Measurements from ENCODE around the gene KANSL1L. TPM values are rescaled to one million over a fixed set of nuclear protein-coding genes. Genes with fewer than 3 reads are reported as not detected.
A peak's percentile ranks its signal among the peaks of the same experiment; 100 is the strongest.
"Not testable (repeated sequence)": the region's sequence is repeated elsewhere in the genome, so short reads cannot be mapped to it uniquely, and the experiment has no call there.

KANSL1L gene, protein sequence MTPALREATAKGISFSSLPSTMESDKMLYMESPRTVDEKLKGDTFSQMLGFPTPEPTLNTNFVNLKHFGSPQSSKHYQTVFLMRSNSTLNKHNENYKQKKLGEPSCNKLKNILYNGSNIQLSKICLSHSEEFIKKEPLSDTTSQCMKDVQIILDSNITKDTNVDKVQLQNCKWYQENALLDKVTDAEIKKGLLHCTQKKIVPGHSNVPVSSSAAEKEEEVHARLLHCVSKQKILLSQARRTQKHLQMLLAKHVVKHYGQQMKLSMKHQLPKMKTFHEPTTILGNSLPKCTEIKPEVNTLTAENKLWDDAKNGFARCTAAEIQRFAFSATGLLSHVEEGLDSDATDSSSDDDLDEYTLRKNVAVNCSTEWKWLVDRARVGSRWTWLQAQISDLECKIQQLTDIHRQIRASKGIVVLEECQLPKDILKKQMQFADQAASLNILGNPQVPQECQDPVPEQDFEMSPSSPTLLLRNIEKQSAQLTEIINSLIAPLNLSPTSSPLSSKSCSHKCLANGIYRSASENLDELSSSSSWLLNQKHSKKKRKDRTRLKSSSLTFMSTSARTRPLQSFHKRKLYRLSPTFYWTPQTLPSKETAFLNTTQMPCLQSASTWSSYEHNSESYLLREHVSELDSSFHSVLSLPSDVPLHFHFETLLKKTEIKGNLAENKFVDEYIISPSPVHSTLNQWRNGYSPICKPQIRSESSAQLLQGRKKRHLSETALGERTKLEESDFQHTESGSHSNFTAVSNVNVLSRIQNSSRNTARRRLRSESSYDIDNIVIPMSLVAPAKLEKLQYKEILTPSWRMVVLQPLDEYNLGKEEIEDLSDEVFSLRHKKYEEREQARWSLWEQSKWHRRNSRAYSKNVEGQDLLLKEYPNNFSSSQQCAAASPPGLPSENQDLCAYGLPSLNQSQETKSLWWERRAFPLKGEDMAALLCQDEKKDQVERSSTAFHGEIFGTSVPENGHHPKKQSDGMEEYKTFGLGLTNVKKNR
- 58.3 TPM for total RNA-seq

- DNase-seq (ENCODE audit: low spot score) = peak; percentile 99
Observed at GRCh38 chr2:210171309-210172218, at the start of gene KANSL1L. Gene KANSL1L, minus strand, starts transcription at chr2:210171409. Its CDS starts 16,827 bp downstream, at chr2:210154582.

DNA sequence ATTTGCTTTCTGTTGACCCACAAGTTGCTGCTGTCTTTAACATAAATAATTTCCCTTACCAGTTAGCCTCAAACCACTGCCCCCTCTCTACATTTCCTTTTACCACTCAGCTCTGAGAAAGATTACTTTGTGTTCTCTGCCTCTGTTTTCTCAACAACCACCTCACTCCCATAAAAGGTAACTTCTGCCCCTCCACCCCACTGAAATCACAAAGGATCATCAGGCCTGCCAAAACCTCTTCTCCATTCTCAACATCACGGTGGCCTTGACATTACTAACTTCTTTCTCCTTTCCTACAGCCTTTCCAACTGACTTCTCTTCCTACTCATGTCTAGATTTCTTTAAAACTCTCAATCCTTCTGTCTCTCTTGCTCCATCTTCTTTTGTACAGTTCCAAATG, 43.9 kb upstream of the KANSL1L start:
- no peak for DNase-seq (ENCODE audit: low spot score)

DNA sequence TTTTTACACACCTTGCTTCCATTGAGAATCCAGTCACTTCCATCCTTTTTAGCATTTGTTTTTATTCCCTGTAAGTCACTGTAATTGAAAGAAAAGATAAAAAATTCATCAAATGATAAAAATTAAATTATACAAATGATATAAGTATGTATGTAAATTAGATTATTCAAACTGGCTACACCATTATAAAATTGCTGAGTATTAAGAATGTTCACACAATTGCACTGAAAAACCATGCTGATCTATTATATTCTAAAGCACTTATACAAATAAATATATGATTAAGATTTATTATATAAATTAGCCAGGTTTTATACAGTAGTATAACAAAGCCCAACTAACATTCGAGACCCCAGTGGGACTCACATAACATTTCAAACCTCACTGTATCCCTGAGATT, 39.0 kb upstream of the KANSL1L start:
- no peak for DNase-seq (ENCODE audit: low spot score)

DNA sequence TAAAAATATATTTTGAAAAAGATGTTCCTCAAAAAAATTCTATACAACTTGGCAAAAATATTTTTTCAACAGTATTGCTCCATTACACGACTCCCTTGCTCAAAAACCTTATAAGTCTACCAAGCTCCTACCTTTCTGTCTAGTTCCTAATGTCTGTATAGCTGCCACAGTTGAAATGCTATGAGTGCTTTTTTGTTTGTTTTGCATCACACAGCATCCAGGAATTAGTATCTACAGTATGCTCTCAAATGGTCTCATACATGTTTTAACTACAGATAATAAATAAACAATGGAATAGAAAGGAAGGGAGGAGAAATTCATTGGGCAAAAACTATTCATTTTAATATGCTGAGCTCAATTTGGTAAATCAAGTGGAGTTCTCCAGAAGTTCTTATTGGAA, 36.7 kb upstream of the KANSL1L start:
- DNase-seq (ENCODE audit: low spot score) = no peak

GRCh38 chr2:210203558-210203957, 32.3 kb upstream of the KANSL1L start:
- DNase-seq (ENCODE audit: low spot score) = no peak

- DNase-seq (ENCODE audit: low spot score) = no peak
Observed at GRCh38 chr2:210203147-210203546, 31.9 kb upstream of the KANSL1L start.

DNA sequence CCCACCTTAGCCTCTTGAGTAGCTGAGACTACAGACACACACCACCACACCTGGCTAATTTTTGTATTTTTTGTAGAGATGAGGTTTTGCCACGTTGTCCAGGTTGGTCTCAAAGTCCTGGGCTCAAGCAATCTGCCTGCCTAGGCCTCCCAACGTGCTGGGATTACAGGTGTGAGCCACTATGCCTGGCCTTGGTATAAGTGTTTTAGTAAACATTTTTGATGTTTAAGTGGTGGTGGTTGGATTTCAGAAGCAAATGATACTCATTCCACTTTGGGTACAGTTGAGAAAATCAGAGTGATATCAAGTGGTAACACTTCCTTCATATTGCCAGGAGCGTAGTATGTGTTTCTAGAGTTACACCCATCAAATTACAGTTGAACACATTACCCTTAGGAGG, 28.6 kb upstream of the KANSL1L start:
- no peak for DNase-seq (ENCODE audit: low spot score)

GRCh38 chr2:210199186-210199765, 28.1 kb upstream of the KANSL1L start:
- no peak for DNase-seq (ENCODE audit: low spot score)

DNA sequence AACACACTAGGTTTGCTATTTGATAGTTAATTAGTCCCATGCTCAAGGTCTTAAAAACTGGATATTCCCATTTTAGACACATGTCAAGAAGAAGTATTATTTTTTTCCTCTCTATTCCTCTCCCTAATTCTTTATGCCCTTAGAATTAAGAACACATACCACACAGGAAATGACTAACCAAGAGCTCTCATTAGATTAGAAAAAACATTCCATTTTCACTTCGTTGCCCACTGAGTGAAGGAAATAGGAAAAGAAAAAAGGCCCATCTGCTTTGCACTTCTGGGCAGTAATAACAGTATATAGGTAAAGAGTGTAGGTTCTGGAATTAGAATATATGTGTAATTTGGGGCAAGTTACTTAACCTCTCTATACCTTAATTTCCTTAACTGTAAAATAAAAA, 27.1 kb upstream of the KANSL1L start:
- DNase-seq (ENCODE audit: low spot score) = no peak

- no peak for DNase-seq (ENCODE audit: low spot score)
Observed at GRCh38 chr2:210197720-210198119, 26.5 kb upstream of the KANSL1L start.

DNA sequence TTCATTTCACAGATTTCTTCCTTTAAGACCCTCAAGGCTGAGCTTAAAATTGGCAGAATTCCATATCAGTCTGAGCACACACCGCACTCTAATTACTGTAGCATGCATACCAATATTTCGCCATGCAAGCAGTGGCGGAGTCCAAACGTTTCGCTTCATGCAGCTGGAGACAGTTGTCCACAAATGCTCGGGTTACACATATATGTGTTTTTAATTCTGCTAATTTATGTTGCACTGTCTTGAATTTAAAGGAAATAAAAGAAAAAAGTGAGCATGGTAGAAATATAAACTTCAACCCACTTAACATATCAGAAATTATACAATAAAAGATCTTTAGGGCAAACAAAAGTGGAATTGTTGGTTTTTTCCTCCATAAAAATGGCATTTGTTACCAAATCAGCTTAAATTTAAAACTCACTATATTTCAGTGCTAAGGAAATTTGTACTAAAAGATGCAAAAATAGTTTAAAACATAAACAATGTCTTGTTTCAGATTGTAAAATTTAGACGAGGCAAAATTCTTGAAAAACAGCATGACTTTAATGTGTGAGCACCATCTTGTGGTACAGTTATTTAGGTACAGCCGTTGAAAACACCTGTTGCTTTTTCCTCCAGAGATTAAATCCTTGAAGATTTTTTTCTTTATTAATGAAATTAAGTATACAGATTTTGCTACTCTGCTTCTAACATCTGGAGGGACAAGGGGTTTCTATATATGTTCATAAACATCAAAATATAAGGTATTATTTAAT, 24.1 kb upstream of the KANSL1L start:
- DNase-seq (ENCODE audit: low spot score) = no peak

DNA sequence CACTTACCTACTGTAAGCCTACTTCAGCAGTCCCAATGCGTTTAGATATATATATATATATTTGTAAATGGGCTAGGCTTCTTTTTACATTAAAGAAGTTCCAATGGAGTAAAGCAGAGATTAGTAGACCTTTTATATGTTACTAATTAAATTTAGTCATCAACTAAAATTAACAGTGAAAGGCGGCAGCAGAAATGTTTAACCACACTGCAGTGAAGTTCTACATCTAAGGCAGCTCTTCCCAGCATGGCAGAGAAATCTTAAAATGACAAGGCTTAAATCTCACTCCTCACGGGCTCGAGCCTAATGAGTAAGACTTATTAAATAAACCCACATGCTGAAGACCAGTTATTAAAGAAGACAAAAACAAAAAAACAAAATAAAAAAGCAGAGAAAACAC, 19.1 kb upstream of the KANSL1L start:
- DNase-seq (ENCODE audit: low spot score) = peak; percentile 28

DNA sequence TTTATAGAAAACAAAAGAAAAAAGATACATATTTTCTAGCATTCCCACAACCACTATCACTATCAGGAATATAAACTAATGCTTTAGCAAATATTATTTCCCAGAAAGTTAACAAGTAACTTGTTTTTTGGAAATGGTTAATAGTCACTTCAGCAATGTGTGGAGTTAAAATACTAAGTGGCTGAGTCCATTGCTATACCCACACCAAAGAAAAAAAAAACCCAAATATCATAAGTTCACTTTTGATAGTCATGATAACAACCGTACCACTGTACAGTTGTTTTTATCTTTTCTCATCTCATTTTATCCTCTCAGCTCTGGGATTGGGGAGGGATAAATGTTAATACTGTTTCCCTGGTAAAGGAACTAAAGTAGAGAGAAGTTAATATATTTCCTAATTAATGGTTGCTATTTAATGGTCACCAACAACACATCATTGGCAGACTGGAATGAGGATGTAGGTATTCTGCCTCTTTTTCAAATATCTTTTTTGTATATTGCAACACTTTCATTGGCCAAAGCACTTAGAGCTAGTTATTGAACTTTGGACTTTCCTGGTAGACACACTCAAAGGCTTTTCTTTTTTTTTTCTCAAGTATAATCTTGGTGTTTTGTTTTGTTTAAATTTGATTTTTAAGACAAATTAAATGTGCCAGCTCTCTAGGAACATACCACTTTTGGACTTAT, 18.4 kb upstream of the KANSL1L start:
- DNase-seq (ENCODE audit: low spot score) = no peak

- DNase-seq (ENCODE audit: low spot score) = no peak
Observed at GRCh38 chr2:210188755-210189154, 17.5 kb upstream of the KANSL1L start.

DNA sequence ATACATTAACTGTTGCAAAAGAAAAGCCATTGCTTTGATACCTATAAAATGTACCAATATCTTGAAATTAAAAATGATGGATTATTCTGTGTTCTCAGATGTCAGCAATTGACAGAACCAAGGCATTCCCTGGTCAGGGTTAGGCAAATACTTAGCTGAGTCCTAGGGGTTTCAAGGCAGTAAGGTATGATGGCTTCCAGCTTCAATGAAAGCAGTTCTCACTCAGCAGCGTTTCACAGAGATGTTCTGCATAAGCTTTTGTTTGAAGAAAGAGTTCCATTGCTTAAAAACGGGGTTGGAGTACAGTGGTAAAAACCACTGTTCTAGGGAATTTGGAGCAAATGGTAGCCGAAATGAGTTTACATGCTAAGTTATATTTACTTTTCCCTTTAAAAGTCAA, 17.0 kb upstream of the KANSL1L start:
- no peak for DNase-seq (ENCODE audit: low spot score)

- DNase-seq (ENCODE audit: low spot score) = not testable (repeated sequence)
Observed at GRCh38 chr2:210183936-210184335, 12.7 kb upstream of the KANSL1L start.

- DNase-seq (ENCODE audit: low spot score) = not testable (repeated sequence)
Observed at GRCh38 chr2:210181606-210182088, 10.4 kb upstream of the KANSL1L start.

DNA sequence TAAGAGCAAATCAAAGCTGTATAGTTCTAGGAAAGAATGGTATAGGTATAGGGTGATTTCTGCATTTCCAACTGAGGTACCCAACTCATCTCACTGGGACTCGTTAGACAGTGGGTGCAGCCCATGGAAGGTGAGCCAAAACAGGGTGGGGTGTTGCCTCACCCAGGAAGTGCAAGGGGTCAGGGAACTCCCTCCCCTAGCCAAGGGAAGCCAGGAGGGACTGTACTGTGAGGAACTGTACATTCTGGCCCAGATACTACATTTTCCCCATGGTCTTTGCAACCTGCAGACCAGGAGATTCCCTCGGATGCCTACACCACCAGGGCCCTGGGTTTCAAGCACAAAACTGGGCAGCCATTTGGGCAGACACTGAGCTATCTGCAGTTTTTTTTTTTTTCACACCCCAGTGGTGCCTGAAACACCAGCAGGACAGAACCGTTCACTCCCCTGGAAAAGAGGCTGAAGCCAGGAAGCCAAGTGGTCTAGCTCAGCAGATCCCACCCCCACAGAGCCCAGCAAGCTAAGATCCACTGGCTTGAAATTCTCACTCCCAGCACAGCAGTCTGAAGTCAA, 9.9 kb upstream of the KANSL1L start:
- DNase-seq (ENCODE audit: low spot score) = not testable (repeated sequence)

DNA sequence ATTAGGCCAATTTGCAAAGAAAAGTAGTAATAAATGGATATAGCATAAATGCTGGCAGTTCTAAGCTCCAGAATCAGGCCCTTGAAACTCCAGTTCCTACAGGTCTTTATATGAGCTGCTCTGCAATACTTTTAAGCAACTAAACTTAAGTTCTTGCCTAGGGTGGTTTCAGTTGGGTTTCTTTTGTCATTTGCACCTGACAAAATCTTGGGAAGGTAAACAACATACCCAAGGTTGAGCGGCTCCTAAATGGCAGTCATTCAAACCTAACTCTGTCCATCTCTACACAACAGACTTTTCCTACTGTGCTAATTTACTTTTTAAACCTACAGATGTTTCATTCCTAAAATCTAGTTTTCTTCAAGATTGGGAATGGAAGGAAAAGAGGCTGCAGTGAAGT, 9.3 kb upstream of the KANSL1L start:
- DNase-seq (ENCODE audit: low spot score) = no peak

Measured in mucosa of gallbladder (tissue), 1 donor.